ENCODE data around the gene KCMF1. TPM values are rescaled to one million over a fixed set of nuclear protein-coding genes. Genes with fewer than 3 reads are reported as not detected.
A peak's percentile ranks its signal among the peaks of the same experiment; 100 is the strongest.

KCMF1 gene
- total RNA-seq, 1 experiment from 2014 or later, result 163 TPM

DNA sequence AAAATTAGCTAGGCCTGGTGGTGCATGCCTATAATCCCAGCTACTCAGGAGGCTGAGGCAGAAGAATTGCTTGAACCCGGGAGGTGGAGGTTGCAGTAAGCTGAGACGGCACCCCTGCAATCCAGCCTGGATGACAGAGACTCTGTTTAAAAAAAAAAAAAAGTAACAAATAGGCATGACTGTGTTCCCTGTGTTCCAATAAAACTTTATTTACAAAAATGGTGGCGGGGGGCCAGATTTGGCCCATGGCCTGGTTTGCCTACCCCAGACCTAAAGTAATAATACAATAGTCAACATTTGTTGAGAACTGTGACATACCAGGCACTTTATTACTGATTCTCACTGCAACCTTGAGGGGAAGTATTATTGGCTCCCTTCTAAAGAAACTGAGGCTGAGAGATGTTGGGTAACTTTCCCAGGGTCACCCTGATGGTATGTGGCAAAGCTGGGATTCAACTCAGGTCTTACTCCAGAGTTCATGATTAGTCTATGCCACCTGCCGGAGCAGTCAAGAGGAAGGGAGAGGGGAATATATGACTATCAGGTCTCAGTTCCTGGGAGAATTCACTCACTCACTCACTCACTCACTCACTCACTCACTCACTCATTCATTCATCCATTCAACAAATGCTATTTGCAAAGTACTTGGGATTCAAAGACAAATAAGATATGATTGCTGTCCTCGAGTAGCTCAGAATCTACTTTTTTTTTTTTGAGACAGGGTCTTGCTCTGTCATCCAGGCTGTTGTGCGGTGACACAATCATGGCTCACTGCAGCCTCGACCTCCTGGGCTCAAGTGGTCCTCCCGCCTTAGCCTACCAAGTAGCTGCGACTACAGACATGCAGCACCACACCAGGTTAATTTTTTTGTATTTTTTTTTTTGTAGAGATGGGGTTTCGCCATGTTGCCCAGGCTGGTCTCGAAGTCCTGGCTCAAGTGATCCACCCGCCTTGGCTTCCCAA is 14.3 kb upstream of the KCMF1 start:
- BruUV-seq (replicated peaks), result no TSS peak
- TF ChIP-seq, protein P1, sequence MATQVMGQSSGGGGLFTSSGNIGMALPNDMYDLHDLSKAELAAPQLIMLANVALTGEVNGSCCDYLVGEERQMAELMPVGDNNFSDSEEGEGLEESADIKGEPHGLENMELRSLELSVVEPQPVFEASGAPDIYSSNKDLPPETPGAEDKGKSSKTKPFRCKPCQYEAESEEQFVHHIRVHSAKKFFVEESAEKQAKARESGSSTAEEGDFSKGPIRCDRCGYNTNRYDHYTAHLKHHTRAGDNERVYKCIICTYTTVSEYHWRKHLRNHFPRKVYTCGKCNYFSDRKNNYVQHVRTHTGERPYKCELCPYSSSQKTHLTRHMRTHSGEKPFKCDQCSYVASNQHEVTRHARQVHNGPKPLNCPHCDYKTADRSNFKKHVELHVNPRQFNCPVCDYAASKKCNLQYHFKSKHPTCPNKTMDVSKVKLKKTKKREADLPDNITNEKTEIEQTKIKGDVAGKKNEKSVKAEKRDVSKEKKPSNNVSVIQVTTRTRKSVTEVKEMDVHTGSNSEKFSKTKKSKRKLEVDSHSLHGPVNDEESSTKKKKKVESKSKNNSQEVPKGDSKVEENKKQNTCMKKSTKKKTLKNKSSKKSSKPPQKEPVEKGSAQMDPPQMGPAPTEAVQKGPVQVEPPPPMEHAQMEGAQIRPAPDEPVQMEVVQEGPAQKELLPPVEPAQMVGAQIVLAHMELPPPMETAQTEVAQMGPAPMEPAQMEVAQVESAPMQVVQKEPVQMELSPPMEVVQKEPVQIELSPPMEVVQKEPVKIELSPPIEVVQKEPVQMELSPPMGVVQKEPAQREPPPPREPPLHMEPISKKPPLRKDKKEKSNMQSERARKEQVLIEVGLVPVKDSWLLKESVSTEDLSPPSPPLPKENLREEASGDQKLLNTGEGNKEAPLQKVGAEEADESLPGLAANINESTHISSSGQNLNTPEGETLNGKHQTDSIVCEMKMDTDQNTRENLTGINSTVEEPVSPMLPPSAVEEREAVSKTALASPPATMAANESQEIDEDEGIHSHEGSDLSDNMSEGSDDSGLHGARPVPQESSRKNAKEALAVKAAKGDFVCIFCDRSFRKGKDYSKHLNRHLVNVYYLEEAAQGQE (IDR thresholded peaks at IDR 0.05; ENCODE audit: insufficient read depth in 1 of 2, low read depth in 2 of 2, low read length in 1 of 2), result no peak
- TF ChIP-seq, protein P2, sequence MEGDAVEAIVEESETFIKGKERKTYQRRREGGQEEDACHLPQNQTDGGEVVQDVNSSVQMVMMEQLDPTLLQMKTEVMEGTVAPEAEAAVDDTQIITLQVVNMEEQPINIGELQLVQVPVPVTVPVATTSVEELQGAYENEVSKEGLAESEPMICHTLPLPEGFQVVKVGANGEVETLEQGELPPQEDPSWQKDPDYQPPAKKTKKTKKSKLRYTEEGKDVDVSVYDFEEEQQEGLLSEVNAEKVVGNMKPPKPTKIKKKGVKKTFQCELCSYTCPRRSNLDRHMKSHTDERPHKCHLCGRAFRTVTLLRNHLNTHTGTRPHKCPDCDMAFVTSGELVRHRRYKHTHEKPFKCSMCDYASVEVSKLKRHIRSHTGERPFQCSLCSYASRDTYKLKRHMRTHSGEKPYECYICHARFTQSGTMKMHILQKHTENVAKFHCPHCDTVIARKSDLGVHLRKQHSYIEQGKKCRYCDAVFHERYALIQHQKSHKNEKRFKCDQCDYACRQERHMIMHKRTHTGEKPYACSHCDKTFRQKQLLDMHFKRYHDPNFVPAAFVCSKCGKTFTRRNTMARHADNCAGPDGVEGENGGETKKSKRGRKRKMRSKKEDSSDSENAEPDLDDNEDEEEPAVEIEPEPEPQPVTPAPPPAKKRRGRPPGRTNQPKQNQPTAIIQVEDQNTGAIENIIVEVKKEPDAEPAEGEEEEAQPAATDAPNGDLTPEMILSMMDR (IDR thresholded peaks at IDR 0.05), result no peak
- TF ChIP-seq TCF7L2 (IDR thresholded peaks at IDR 0.05; ENCODE audit: low read depth, low read length) (no peak), SIN3A (IDR thresholded peaks at IDR 0.05; ENCODE audit: borderline replicate concordance, insufficient read depth, low read depth, low read length) (no peak), POLR2AphosphoS5 (IDR thresholded peaks at IDR 0.05; ENCODE audit: low read depth, low read length) (no peak)
- POLR2A ChIA-PET, result interaction anchor here (0.6 to 2.4 kb wide), 2 partner anchors 10 to 36 kb away, joined by 4 to 12 read pairs; no protein-coding TSS in a partner anchor
- in situ Hi-C loops (cut with HindIII; ENCODE audit: low pct_unique_long_range_greater_than_20kb, low sequenced_read_pairs) (no loop called here), intact Hi-C loops (cut with micrococcal nuclease; ENCODE audit: unreplicated experiment) (no loop called here)
- Histone ChIP-seq H3K9me3 (ENCODE audit: control insufficient read depth, insufficient read depth, low read depth, low read length) (no peaks in the 10 kb centered on the region), H3K36me3 (ENCODE audit: control insufficient read depth, insufficient read depth, low read length) (no peaks in the 10 kb centered on the region), H3K4me3 (ENCODE audit: low read depth in 2 of 2, low read length in 2 of 2) (no peak overlapping the region; a peak in 1 of 4 replicates), H3K27ac (ENCODE audit: low read length) (peak overlapping the region; percentile 94), H3K4me1 (ENCODE audit: control insufficient read depth, insufficient read depth, low read length) (peaks cover 42% of the 10 kb centered on the region), H3K27me3 (ENCODE audit: control insufficient read depth, insufficient read depth, low read length) (no peaks in the 10 kb centered on the region)
- CTCF ChIA-PET, result interaction anchor here (0.6 to 0.8 kb wide), 2 partner anchors 28 to 31 kb away, joined by 4 read pairs; no protein-coding TSS in a partner anchor
- DNase-seq (ENCODE audit: low read depth, low spot score) (no peak), ATAC-seq (no peak)

DNA sequence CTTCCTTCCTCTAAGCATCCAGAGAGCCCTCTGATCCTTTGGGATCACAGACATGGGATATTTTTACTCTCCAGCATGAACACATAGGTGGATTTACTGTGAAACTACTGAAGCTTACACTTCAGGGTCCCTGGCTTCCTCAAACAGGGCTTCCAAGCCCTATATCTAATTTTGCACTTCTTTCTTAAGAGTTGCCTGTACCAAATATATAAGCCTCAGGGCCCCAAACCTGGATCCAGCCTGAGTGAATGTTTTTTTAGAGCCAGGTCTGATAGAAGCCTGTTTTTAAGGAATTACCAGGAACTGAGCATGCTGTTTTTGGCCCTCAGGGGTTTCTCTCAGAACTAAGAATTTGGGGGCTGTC is 13.2 kb upstream of the KCMF1 start:
- in situ Hi-C loops (cut with HindIII; ENCODE audit: low pct_unique_long_range_greater_than_20kb, low sequenced_read_pairs), result no loop called here
- Histone ChIP-seq H3K9me3 (ENCODE audit: control insufficient read depth, insufficient read depth, low read depth, low read length) (no peaks in the 10 kb centered on the region), H3K4me3 (ENCODE audit: low read depth in 2 of 2, low read length in 2 of 2) (peak overlapping the region in 1 of 2 experiments; percentile 26; a peak in 2 of 4 replicates), H3K27me3 (ENCODE audit: control insufficient read depth, insufficient read depth, low read length) (no peaks in the 10 kb centered on the region), H3K36me3 (ENCODE audit: control insufficient read depth, insufficient read depth, low read length) (no peaks in the 10 kb centered on the region; the same call in 1 of the 2 replicates), H3K4me1 (ENCODE audit: control insufficient read depth, insufficient read depth, low read length) (peaks cover 45% of the 10 kb centered on the region), H3K27ac (ENCODE audit: low read length) (peak overlapping the region; percentile 94)
- ChIA-PET POLR2A (interaction anchor here (1.2 to 2.4 kb wide), 2 partner anchors 11 kb away, joined by 9 to 12 read pairs; no protein-coding TSS in a partner anchor), CTCF (no interaction called here)
- intact Hi-C loops (cut with micrococcal nuclease; ENCODE audit: unreplicated experiment), result no loop called here
- BruUV-seq (replicated peaks), result no TSS peak
- TF ChIP-seq, protein P2 (IDR thresholded peaks at IDR 0.05), result no peak
- TF ChIP-seq, protein P1 (IDR thresholded peaks at IDR 0.05; ENCODE audit: insufficient read depth in 1 of 2, low read depth in 2 of 2, low read length in 1 of 2), result no peak
- TF ChIP-seq TCF7L2 (IDR thresholded peaks at IDR 0.05; ENCODE audit: low read depth, low read length) (no peak), POLR2AphosphoS5 (IDR thresholded peaks at IDR 0.05; ENCODE audit: low read depth, low read length) (no peak), SIN3A (IDR thresholded peaks at IDR 0.05; ENCODE audit: borderline replicate concordance, insufficient read depth, low read depth, low read length) (no peak)
- ATAC-seq (peak; percentile 0; the same call in 1 of the 2 replicates), DNase-seq (ENCODE audit: low read depth, low spot score) (no peak)
